ENCODE results near the gene NIT2.

DNA sequence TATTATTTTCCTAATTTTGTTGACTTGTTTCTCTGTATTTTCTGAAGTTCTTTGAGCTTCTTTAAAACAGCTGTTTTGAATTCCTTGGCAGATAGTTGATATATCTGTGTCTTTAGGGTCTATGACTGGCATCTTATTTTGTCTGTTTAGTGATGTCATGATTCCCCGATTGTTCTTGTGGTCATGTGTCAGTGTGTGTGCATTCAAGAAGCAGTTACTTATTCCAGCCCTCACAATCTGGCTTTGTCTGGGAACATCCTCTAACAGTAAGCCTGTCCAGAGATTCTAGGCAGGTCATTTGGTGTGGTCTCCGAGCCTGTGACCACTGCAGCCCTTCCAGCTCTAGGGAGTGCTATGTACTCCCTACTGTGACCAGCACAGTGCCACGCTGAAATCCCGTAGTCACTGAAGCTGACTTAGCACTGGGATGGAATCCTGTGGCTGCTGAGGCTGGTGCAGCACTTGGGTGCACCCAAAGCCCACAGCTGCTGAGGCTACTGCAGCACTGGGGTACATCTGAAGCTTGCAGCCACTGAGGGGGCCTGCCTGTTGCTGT, 73.5 kb downstream of the NIT2 start:
- no peak for TF ChIP-seq POLR2A (IDR thresholded peaks at IDR 0.05)
- TF ChIP-seq, protein P1, sequence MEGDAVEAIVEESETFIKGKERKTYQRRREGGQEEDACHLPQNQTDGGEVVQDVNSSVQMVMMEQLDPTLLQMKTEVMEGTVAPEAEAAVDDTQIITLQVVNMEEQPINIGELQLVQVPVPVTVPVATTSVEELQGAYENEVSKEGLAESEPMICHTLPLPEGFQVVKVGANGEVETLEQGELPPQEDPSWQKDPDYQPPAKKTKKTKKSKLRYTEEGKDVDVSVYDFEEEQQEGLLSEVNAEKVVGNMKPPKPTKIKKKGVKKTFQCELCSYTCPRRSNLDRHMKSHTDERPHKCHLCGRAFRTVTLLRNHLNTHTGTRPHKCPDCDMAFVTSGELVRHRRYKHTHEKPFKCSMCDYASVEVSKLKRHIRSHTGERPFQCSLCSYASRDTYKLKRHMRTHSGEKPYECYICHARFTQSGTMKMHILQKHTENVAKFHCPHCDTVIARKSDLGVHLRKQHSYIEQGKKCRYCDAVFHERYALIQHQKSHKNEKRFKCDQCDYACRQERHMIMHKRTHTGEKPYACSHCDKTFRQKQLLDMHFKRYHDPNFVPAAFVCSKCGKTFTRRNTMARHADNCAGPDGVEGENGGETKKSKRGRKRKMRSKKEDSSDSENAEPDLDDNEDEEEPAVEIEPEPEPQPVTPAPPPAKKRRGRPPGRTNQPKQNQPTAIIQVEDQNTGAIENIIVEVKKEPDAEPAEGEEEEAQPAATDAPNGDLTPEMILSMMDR (IDR thresholded peaks at IDR 0.05): no peak

All from suprapubic skin (tissue), 3 donors.